CD4-positive, alpha-beta memory T cell (primary cell): ENCODE results near the gene RIC1. TPM values are rescaled to one million over a fixed set of nuclear protein-coding genes. Genes with fewer than 3 reads are reported as not detected.
"Not testable (repeated sequence)": the region's sequence is repeated elsewhere in the genome, so short reads cannot be mapped to it uniquely, and the experiment has no call there.

Experiments used
- CTCF ChIA-PET: fragments of 350-600 bp; sonication (Branson Sonifier 250); formaldehyde crosslinking; loops from one replicate; lab custom pipeline; 2021; ENCODE audit warnings: inconsistent platforms; ENCODE audit not compliant: partially characterized antibody; lab: Charles Lee
- POLR2A ChIA-PET: fragments of 350-600 bp; sonication (Branson Sonifier 250); formaldehyde crosslinking; loops from one replicate; lab custom pipeline; 2021; ENCODE audit not compliant: partially characterized antibody; lab: Charles Lee
- DNase-seq, 5 donors: peaks; one replicate each; pipeline versions ENCODE4 v3.0.0 to v3.0.0-alpha.2; 2020 to 2022; ENCODE audit warnings: mixed read lengths in 1 of 5
- H3K27ac ChIP-seq: one replicate; pipeline ENCODE4 v1.7.0; 2013; ENCODE audit warnings: low read depth, low read length
- H3K27me3 ChIP-seq: 2 replicates; pipeline ENCODE4 v1.7.0; 2013; ENCODE audit warnings: mild to moderate bottlenecking, low read length, moderate library complexity; ENCODE audit not compliant: insufficient read depth
- H3K36me3 ChIP-seq: 2 replicates; pipeline ENCODE4 v1.7.0; 2013; ENCODE audit warnings: mild to moderate bottlenecking, low read length, moderate library complexity; ENCODE audit not compliant: insufficient read depth
- H3K4me1 ChIP-seq: 2 replicates; pipeline ENCODE4 v1.7.0; 2013; ENCODE audit warnings: mild to moderate bottlenecking, low read length, moderate library complexity; ENCODE audit not compliant: insufficient read depth
- H3K4me3 ChIP-seq, 2 donors: one replicate each; pipeline ENCODE4 v1.7.0; 2013; ENCODE audit warnings: low read length in 2 of 2, mild to moderate bottlenecking in 1 of 2
- H3K9me3 ChIP-seq, 2 donors: one replicate each; pipeline ENCODE4 v1.7.0; 2013; ENCODE audit warnings: low read length in 2 of 2, control low read depth in 1 of 2; ENCODE audit not compliant: control insufficient read depth in 1 of 2
- H3K27ac Mint-ChIP-seq, 7 donors: one replicate each; pipeline ENCODE4 v1.8.0; 2020 to 2021; ENCODE audit warnings: mixed read lengths in 7 of 7, mild to moderate bottlenecking in 6 of 7, inconsistent platforms in 3 of 7, moderate library complexity in 3 of 7
- H3K27me3 Mint-ChIP-seq, 2 donors: one replicate each; pipeline ENCODE4 v1.8.0; 2020 to 2021; ENCODE audit warnings: mixed read lengths in 2 of 2
- H3K36me3 Mint-ChIP-seq, 2 donors: one replicate each; pipeline ENCODE4 v1.8.0; 2020 to 2021; ENCODE audit warnings: mixed read lengths in 2 of 2, inconsistent platforms in 1 of 2, mild to moderate bottlenecking in 1 of 2
- H3K4me1 Mint-ChIP-seq, 4 donors: one replicate each; pipeline ENCODE4 v1.8.0; 2020 to 2021; ENCODE audit warnings: mixed read lengths in 4 of 4, mild to moderate bottlenecking in 1 of 4
- H3K4me3 Mint-ChIP-seq, 8 donors: one replicate each; pipeline ENCODE4 v1.8.0; 2020 to 2021; ENCODE audit warnings: mixed read lengths in 8 of 8, mild to moderate bottlenecking in 7 of 8, moderate library complexity in 6 of 8, inconsistent platforms in 3 of 8
- H3K9me3 Mint-ChIP-seq, 8 donors: one replicate each; pipeline ENCODE4 v1.8.0; 2020 to 2021; ENCODE audit warnings: mixed read lengths in 8 of 8, mild to moderate bottlenecking in 5 of 8, inconsistent platforms in 3 of 8, moderate library complexity in 1 of 8
- intact Hi-C: fragments of 100-400 bp; cut with micrococcal nuclease; formaldehyde crosslinking; loops from one replicate; pipeline ENCODE4 v1.15.1; 2023
- polyA plus RNA-seq, 2 donors: library from polyadenylated mRNA; unstranded; fragments of 300-500 nt; fragmentation: Illumina TruSeq; gene quantifications; one replicate each; pipeline ENCODE4 v1.2.3, GENCODE V29; 2021
- total RNA-seq, 2 experiments: library from RNA; stranded (reverse); gene quantifications; one replicate each; pipeline ENCODE4 v1.2.3, GENCODE V29; 2021

The RIC1 gene
- total and polyA plus RNA-seq, 4 experiments from 2014 or later = 2.4 to 27.1 (median 17.0) TPM

GRCh38 chr9:5627686-5628085 lies 1.2 kb upstream of the RIC1 start:
- CTCF ChIA-PET = interaction anchor here (0.8 to 2.8 kb wide), 12 partner anchors 11 to 441 kb away, joined by 3 to 14 read pairs (median 4); partner anchors contain the start of genes CD274, ERMP1 and PLGRKT
- Mint-ChIP-seq H3K27ac (peak overlapping the region; percentile 92 to 99 (median 97)), H3K36me3 (peaks cover 0 to 24% of the 10 kb centered on the region in 2 donors), H3K4me1 (peaks cover 35 to 67% (median 50%) of the 10 kb centered on the region in 4 donors), H3K4me3 (peak overlapping the region; percentile 84 to 99 (median 96))
- H3K27me3 Mint-ChIP-seq, H3K27me3 ChIP-seq, H3K36me3 ChIP-seq, H3K9me3 Mint-ChIP-seq, H3K9me3 ChIP-seq: not testable (repeated sequence)
- DNase-seq = peak in 1 of 5 donors; percentile 10
- Histone ChIP-seq H3K27ac (peak overlapping the region; percentile 89), H3K4me1 (peaks cover 77% of the 10 kb centered on the region), H3K4me3 (peak overlapping the region; percentile 82 to 86)
- intact Hi-C loops = loop anchor here (1.0 to 5.0 kb wide), 12 partner anchors 17 to 1129 kb away; partner anchors contain the start of genes CD274, CDC37L1, ERMP1 and JAK2
- POLR2A ChIA-PET = interaction anchor here (1.0 to 3.4 kb wide), 21 partner anchors 14 to 1130 kb away, joined by 3 to 37 read pairs (median 11); partner anchors contain the start of genes AK3, CD274, ERMP1 and KDM4C

- Histone ChIP-seq H3K36me3 (no peaks in the 10 kb centered on the region), H3K4me3 (peak overlapping the region; percentile 82 to 86), H3K27ac (peak overlapping the region; percentile 89), H3K27me3 (no peaks in the 10 kb centered on the region), H3K9me3 (no peaks in the 10 kb centered on the region), H3K4me1 (peaks cover 78% of the 10 kb centered on the region)
- Mint-ChIP-seq H3K27me3 (no peaks in the 10 kb centered on the region), H3K4me3 (peak overlapping the region; percentile 84 to 99 (median 96)), H3K27ac (peak overlapping the region; percentile 92 to 99 (median 97)), H3K4me1 (peaks cover 38 to 65% (median 53%) of the 10 kb centered on the region in 4 donors), H3K36me3 (peaks cover 0 to 22% of the 10 kb centered on the region in 2 donors), H3K9me3 (no peaks in the 10 kb centered on the region)
- DNase-seq = no peak
- ChIA-PET POLR2A (interaction anchor here (0.6 to 3.4 kb wide), 30 partner anchors 15 to 1129 kb away, joined by 3 to 37 read pairs (median 6); partner anchors contain the start of genes AK3, CD274, CDC37L1 and ERMP1), CTCF (interaction anchor here (1.0 to 2.8 kb wide), 9 partner anchors 11 to 442 kb away, joined by 3 to 14 read pairs (median 5); partner anchors contain the start of genes CD274, ERMP1 and PLGRKT)
- intact Hi-C loops = loop anchor here (1.0 to 5.0 kb wide), 11 partner anchors 36 to 1129 kb away; partner anchors contain the start of genes CD274, CDC37L1, ERMP1 and JAK2
Observed at GRCh38 chr9:5628183-5628529, 751 bp upstream of the RIC1 start.

GRCh38 chr9:5629312-5630080 lies 589 bp downstream of the RIC1 start:
- H3K27ac Mint-ChIP-seq = peak overlapping the region; percentile 91 to 96 (median 94)
- peaks cover 0 to 22% of the 10 kb centered on the region in 2 donors for H3K36me3 Mint-ChIP-seq
- POLR2A ChIA-PET = interaction anchor here (0.6 to 3.4 kb wide), 27 partner anchors 10 to 1128 kb away, joined by 3 to 37 read pairs (median 10); partner anchors contain the start of genes AK3, CD274, CDC37L1 and ERMP1
- Histone ChIP-seq H3K27ac (peak overlapping the region; percentile 89), H3K36me3 (no peaks in the 10 kb centered on the region), H3K4me1 (peaks cover 68% of the 10 kb centered on the region), H3K9me3 (no peaks in the 10 kb centered on the region), H3K4me3 (peak overlapping the region; percentile 67 to 82), H3K27me3 (no peaks in the 10 kb centered on the region)
- CTCF ChIA-PET = interaction anchor here (1.0 to 2.8 kb wide), 5 partner anchors 29 to 443 kb away, joined by 3 to 14 read pairs (median 7); partner anchors contain the start of gene PLGRKT
- intact Hi-C loops = loop anchor here (1.0 to 5.0 kb wide), 9 partner anchors 37 to 1127 kb away; partner anchors contain the start of genes CDC37L1, ERMP1, JAK2 and KDM4C
- peak overlapping the region; percentile 95 to 99 (median 98) for H3K4me3 Mint-ChIP-seq
- H3K9me3 Mint-ChIP-seq = no peaks in the 10 kb centered on the region
- peaks cover 46 to 65% (median 56%) of the 10 kb centered on the region in 4 donors for H3K4me1 Mint-ChIP-seq
- H3K27me3 Mint-ChIP-seq = no peaks in the 10 kb centered on the region
- DNase-seq = peak in 4 of 5 donors; percentile 19 to 52 (median 40)

GRCh38 chr9:5630081-5630507 lies 1.2 kb downstream of the RIC1 start:
- no peaks in the 10 kb centered on the region for H3K9me3 ChIP-seq
- H3K27ac Mint-ChIP-seq = peak overlapping the region; percentile 91 to 96 (median 94)
- H3K4me1 Mint-ChIP-seq = peaks cover 45 to 66% (median 57%) of the 10 kb centered on the region in 4 donors
- POLR2A ChIA-PET = no interaction called here
- H3K4me3 Mint-ChIP-seq = peak overlapping the region; percentile 95 to 99 (median 98)
- no peaks in the 10 kb centered on the region for H3K9me3 Mint-ChIP-seq
- no peaks in the 10 kb centered on the region for H3K27me3 Mint-ChIP-seq
- H3K27ac ChIP-seq = peak overlapping the region; percentile 89
- H3K4me3 ChIP-seq = peak overlapping the region; percentile 67 to 82
- intact Hi-C loops = no loop called here
- peak in 4 of 5 donors; percentile 20 to 29 (median 22) for DNase-seq
- H3K27me3 ChIP-seq = no peaks in the 10 kb centered on the region
- no peaks in the 10 kb centered on the region for H3K36me3 ChIP-seq
- CTCF ChIA-PET = no interaction called here
- H3K36me3 Mint-ChIP-seq = peaks cover 4 to 22% of the 10 kb centered on the region in 2 donors
- peaks cover 66% of the 10 kb centered on the region for H3K4me1 ChIP-seq

- no peak overlapping the region for H3K4me3 ChIP-seq
- intact Hi-C loops = no loop called here
- peaks cover 58% of the 10 kb centered on the region for H3K4me1 ChIP-seq
- no peak overlapping the region for H3K27ac Mint-ChIP-seq
- CTCF ChIA-PET = interaction anchor here (1.2 kb wide), 1 partner anchor 41 kb away, joined by 4 read pairs; no protein-coding TSS in a partner anchor
- DNase-seq = no peak
- H3K9me3 ChIP-seq = no peaks in the 10 kb centered on the region
- H3K4me3 Mint-ChIP-seq = peak overlapping the region in 1 of 8 donors; percentile 18
- H3K27ac ChIP-seq = no peak overlapping the region
- POLR2A ChIA-PET = interaction anchor here (0.7 kb wide), 1 partner anchor 1344 kb away, joined by 4 read pairs; no protein-coding TSS in a partner anchor
- H3K9me3 Mint-ChIP-seq = peaks cover 0 to 8% (median 4%) of the 10 kb centered on the region in 8 donors
- no peaks in the 10 kb centered on the region for H3K27me3 ChIP-seq
- H3K36me3 Mint-ChIP-seq = peaks cover 12 to 27% of the 10 kb centered on the region in 2 donors
- H3K36me3 ChIP-seq = no peaks in the 10 kb centered on the region
- H3K27me3 Mint-ChIP-seq = no peaks in the 10 kb centered on the region
- peaks cover 48 to 68% (median 56%) of the 10 kb centered on the region in 4 donors for H3K4me1 Mint-ChIP-seq
Observed at GRCh38 chr9:5631026-5631425, 2.1 kb downstream of the RIC1 start.

GRCh38 chr9:5632540-5632939 lies 3.6 kb downstream of the RIC1 start:
- Histone ChIP-seq H3K4me1 (peaks cover 43% of the 10 kb centered on the region), H3K4me3 (no peak overlapping the region), H3K27ac (no peak overlapping the region), H3K27me3 (no peaks in the 10 kb centered on the region), H3K9me3 (no peaks in the 10 kb centered on the region), H3K36me3 (no peaks in the 10 kb centered on the region)
- Mint-ChIP-seq H3K4me3 (no peak overlapping the region), H3K27ac (no peak overlapping the region), H3K27me3 (no peaks in the 10 kb centered on the region), H3K36me3 (peaks cover 15 to 28% of the 10 kb centered on the region in 2 donors), H3K4me1 (peaks cover 41 to 59% (median 48%) of the 10 kb centered on the region in 4 donors), H3K9me3 (peaks cover 2 to 10% (median 5%) of the 10 kb centered on the region in 8 donors)
- intact Hi-C loops = no loop called here
- CTCF ChIA-PET = interaction anchor here (1.1 to 1.6 kb wide), 3 partner anchors 32 to 46 kb away, joined by 3 to 5 read pairs (median 4); no protein-coding TSS in a partner anchor
- POLR2A ChIA-PET = interaction anchor here (1.1 to 1.5 kb wide), 3 partner anchors 182 to 437 kb away, joined by 3 to 5 read pairs (median 3); partner anchors contain the start of genes CD274 and PLGRKT
- no peak for DNase-seq
